Tibial nerve (tissue), 4 donors: ENCODE results near the gene RCVRN.

Source experiments
- CTCF ChIP-seq, 5 experiments: fragments of 200-600 bp in 3 of 5; fragments of 450-650 bp in 2 of 5; sonication (generic) in 3 of 5; IDR thresholded peaks; one replicate each; pipeline ENCODE4 v1.5.1; 2016 to 2019; ENCODE audit warnings: antibody characterized with exemption in 5 of 5, mild to moderate bottlenecking in 3 of 5, moderate library complexity in 2 of 5
- EP300 ChIP-seq, 2 donors: sonication (generic); formaldehyde crosslinking; IDR thresholded peaks; one replicate each; pipeline ENCODE4 v1.6.1; 2017; ENCODE audit warnings: antibody characterized with exemption in 2 of 2, mild to moderate bottlenecking in 1 of 2
- POLR2A ChIP-seq, 2 donors: fragments of 450-650 bp; IDR thresholded peaks; one replicate each; pipeline ENCODE4 v1.6.1; 2017; ENCODE audit warnings: antibody characterized with exemption in 2 of 2, mild to moderate bottlenecking in 2 of 2, moderate library complexity in 2 of 2

- TF ChIP-seq CTCF (IDR thresholded peaks at IDR 0.05) (no peak), POLR2A (IDR thresholded peaks at IDR 0.05) (no peak), EP300 (IDR thresholded peaks at IDR 0.05) (no peak)
These were observed 44.2 kb downstream of the RCVRN start for GRCh38 chr17:9860851-9861250.
